Endothelial cell of umbilical vein (primary cell): ENCODE results near the gene EFNA5.

ENCODE experiments used
- CTCF ChIP-seq, 2 donors: IDR thresholded peaks; 1 replicate in 1 of 2; 2 replicates in 1 of 2; pipeline ENCODE4 v1.5.1; 2011; ENCODE audit warnings: low read length in 2 of 2, mild to moderate bottlenecking in 2 of 2, moderate library complexity in 2 of 2, control low read depth in 1 of 2, inconsistent platforms in 1 of 2, low read depth in 1 of 2; ENCODE audit not compliant: insufficient read depth in 1 of 2; ENCODE audit errors: extremely low read depth in 1 of 2
- EZH2 ChIP-seq: IDR thresholded peaks from 2 replicates; pipeline ENCODE4 v1.6.1; 2012; ENCODE audit warnings: borderline replicate concordance, low read depth, mild to moderate bottlenecking, moderate library complexity, low read length, inconsistent platforms; ENCODE audit not compliant: severe bottlenecking
- FOS ChIP-seq: IDR thresholded peaks from 2 replicates; pipeline ENCODE4 v1.6.1; 2011; ENCODE audit warnings: mild to moderate bottlenecking, low read length, moderate library complexity, borderline replicate concordance; ENCODE audit not compliant: insufficient read depth
- GATA2 ChIP-seq: IDR thresholded peaks from 2 replicates; pipeline ENCODE4 v1.7.0; 2011; ENCODE audit warnings: low read depth, mild to moderate bottlenecking, moderate library complexity, mixed read lengths, low read length; ENCODE audit not compliant: insufficient read length, insufficient read depth
- JUN ChIP-seq: IDR thresholded peaks from 2 replicates; pipeline ENCODE4 v1.6.1; 2011; ENCODE audit warnings: borderline replicate concordance, low read depth; ENCODE audit not compliant: insufficient read length, insufficient read depth
- MAX ChIP-seq: IDR thresholded peaks from 2 replicates; pipeline ENCODE4 v1.6.1; 2011; ENCODE audit not compliant: insufficient read depth, insufficient read length
- MYC ChIP-seq: IDR thresholded peaks from one replicate; pipeline ENCODE4 v1.6.1; 2011; ENCODE audit warnings: mild to moderate bottlenecking, low read depth, low read length
- POLR2A ChIP-seq: IDR thresholded peaks from 2 replicates; pipeline ENCODE4 v1.6.1; 2012; ENCODE audit warnings: low read depth, mild to moderate bottlenecking, control low read depth, low read length
- POLR2AphosphoS5 ChIP-seq: IDR thresholded peaks from 2 replicates; pipeline ENCODE4 v1.6.1; 2012; ENCODE audit warnings: low read depth, mild to moderate bottlenecking, control low read depth, low read length, moderate library complexity; ENCODE audit not compliant: insufficient read depth

DNA sequence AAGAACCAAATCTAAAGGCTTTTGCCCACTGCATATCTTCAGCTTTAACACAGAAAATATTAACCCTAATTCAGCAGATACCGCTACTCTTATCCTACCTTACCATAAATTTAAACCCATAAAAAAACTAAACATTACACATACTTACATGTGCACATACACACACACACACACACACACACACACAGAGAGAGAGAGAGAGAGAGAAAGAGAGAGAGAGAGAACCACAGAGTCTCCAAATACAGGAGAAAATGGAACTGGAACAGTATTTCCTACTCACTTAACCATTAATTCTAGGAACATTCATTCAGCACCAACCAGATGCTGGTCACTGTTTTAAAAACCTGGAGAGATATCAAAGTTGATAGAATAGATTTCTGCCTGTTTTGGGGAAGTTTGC lies 53.7 kb downstream of the EFNA5 start:
- TF ChIP-seq CTCF (IDR thresholded peaks at IDR 0.05; ENCODE audit: extremely low read depth in 1 of 2, insufficient read depth in 1 of 2, low read depth in 1 of 2, low read length in 2 of 2) (no peak), POLR2A (no peak), MYC (no peak), MAX (no peak), JUN (no peak), EZH2 (no peak), POLR2AphosphoS5 (no peak), FOS (no peak), GATA2 (no peak)
